Stimulated activated CD4-positive, alpha-beta T cell treated with anti-CD3 and anti-CD28 coated beads, Interleukin-1b, Interleukin-23, amount 100 ng/mL, for 24 hours (primary cell): ENCODE data around the gene TMED5.

Experiments used
- DNase-seq, 4 experiments: peaks; one replicate each; pipeline ENCODE4 v3.0.0-alpha.2; 2020; ENCODE audit warnings: low read depth in 4 of 4, low spot score in 1 of 4

TMED5 gene

DNA sequence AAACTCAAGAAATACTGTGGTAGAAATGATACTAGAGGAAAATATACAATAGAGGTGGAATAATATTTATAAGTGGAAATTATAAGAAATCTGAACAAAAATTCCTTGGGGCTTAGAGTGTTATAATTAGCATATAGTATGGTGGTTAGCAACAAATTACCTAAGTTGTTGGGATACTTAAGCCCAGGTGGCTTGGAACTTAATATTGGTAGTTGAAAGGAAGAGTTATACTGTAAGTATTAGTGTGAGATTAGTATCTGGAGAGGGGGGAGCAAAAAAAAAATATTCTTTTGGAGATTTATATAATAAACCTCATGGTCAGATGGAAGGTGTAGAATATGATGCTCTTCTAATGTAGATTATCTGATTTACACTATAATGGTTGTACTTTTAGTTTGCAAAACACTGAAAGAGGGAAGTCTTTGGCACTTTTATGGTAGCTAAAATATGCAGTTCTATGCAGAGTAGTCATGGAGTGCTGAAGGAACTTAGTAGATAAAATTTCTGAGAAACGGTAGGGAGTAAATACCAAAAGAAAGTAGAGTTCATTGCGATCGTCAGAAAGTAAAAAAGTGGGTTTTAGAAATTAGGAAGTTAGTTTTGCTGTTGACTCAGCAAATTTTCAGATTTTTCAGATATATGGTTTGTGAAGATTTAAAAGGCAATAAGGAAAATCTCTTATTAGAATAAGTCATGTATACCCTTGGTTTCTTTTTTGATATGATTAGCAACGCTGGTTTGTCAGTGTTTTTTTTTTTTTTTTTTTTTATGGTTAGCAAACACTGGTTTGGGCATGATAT lies 55.5 kb downstream of the TMED5 start:
- no peak for DNase-seq

DNA sequence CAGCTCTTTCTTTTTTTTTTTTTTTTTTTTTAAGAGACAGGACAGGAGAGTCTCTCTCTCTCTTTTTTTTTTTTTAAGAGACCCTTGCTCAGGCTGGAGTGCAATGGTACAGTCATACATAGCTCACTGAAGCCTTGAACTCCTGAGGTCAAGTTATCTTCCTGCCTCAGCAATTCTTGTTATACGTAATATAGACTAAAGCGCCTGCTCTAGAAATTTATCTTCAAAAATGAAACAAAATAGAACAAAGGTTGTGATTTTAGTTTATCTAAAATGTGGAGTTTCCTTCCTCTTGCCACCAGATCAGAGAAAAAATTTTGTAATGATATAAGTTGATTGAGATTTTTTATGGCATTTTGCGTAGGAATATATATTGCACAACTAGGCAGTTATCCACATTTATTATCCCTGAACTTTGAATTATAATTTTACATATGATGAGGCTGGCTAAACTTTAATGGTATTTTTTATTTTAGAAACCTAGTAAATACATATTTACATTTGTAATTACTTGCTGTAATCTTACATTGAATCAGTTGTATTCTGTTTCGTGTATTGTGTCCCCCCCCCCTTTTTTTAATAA lies 56.9 kb downstream of the TMED5 start:
- DNase-seq, result no peak

DNA sequence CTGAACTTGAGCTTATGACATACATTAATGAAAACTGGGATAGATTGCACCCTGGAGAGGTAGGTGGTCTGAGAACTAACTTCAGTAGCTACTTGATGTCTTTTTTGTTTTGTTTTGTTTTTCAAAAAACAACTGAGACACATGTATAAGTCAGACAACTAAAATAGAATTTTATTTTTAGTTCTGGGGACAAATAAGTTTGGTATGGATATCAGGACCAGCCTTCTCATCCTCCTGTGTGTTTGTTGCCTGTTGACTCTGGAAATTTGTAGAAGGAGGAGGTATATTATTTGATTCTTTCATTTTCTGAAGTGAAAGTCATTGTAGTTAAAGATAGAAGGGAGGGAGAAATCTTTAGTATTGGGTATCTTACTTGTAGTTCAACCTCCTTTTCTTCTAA lies 59.6 kb downstream of the TMED5 start:
- DNase-seq, result no peak

DNA sequence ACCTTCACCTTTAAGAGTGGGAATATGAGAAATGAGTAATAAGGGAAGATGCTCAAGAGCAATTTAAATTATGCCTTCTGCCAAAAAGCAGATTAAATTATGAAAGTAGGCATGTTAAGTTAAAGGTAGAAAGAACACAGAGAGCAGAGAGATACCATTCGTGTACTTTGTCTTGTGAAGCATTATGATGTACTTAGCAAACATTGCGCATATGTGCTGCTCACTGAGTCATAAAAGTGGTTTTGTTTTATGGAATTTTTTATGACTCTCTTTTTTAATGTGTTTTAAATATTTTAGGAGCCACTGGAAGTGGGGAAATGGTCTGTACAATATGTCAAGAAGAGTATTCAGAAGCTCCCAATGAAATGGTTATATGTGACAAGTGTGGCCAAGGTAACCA lies 65.8 kb downstream of the TMED5 start:
- no peak for DNase-seq

DNA sequence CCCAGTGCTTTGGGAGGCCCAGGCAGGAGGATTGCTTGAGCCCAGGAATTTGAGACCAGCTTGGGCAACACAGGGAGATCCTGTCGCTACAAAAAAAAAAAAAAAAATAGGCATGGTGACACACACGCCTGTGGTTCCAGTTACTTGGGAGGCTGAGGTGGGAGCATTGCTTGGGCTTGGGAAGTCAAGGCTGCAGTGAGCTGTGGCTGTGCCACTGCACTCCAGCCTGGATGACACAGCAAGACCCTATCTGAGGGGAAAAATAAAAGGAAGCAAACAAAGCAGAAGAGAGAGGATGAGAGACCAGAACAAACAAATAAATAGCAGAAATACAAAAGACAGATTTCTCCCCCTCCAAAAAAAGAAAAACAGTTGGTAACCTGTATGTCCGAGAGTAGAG lies 67.1 kb downstream of the TMED5 start:
- DNase-seq, result no peak

DNA sequence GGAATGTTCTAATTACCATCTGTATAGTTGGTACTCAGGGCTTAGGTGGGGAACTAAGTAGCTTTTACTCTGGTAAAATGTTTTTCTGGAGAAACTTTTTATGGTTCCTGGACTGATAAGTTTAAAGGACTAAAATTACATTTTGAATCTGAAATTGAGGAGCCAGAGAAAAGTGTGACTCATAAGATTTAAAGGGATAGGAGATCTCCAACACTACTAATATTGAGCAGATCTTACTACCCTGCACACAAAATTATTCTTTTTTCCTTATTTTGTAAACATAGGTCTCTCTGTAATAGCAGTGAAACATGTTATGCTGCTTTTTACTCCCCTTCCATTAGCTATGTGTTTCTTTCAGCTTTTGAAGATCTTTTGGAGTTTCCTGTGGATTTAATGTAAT lies 68.7 kb downstream of the TMED5 start:
- no peak for DNase-seq

DNA sequence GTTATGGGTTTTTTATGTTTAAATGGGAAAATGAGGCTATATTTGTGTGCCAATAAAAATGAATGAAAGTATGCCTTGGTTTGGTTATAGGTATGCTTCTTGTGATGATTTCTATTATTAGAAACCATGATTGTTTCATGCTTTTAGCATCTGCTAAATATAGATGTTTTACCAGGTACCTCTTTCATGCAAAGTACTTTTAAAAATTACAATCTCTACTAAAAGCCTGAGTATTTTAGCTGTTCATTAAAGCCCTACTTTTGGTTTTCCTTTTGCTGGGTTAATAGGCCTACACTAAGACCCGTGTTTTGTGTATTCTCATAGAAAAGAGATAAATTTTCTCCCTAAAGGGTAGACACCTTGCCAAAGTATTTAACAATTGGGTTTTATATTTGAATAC lies 69.1 kb downstream of the TMED5 start:
- DNase-seq, result no peak

DNA sequence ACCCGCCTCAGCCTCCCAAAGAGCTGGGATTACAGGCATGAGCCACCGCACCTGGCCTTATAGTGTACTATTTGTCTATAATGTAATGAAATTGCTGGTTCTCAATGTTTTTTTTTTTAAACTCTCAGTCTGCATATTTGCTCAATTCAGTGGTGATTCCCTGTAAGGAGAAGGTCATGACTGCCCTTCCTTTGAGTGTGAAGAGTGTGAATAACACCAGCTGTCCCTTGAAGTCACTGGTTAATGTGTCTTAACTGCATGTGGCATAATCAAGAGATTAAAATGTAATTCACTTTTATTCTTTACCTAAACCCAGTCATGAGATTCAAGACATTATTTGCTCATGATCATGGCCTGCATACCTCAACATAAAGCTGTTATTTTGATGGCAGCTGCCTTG lies 70.6 kb downstream of the TMED5 start:
- DNase-seq, result no peak

DNA sequence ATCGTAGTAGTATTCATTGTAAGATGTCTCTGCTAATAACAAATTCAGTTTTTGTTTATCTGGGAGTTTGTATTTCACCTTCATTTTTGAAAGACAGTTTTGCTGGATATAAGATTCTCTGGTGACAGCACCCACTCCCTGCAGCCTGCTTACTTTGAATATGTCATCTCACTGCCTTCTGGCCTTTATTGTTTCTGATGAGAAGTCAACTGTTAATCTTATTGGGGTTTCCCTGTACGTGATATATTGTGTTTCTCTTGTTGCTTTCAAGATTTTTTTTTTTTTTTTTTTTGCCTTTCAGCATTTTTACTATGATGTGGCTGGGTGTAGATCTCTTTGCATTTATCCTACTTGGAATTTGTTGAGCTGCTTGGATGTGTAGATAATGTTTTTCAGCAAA lies 71.9 kb downstream of the TMED5 start:
- DNase-seq, result no peak

DNA sequence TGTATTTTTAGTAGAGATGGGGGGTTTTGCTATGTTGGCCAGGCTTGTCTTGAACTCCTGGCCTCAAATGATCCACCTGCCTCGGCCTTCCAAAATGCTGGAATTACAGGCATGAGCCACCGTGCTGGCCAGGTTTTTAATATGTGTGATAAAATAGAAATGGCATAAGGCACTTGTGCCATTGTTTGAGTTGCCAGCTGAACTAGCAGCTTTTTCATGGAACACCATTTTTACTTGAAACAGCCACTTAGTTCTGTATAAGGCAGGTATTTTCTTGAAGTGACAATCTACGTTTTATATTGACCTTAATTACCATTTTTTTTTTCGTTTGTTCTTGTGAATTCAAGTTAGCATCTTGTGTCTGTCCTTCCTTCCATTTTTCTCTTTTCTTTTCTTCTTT lies 72.8 kb downstream of the TMED5 start:
- no peak for DNase-seq

DNA sequence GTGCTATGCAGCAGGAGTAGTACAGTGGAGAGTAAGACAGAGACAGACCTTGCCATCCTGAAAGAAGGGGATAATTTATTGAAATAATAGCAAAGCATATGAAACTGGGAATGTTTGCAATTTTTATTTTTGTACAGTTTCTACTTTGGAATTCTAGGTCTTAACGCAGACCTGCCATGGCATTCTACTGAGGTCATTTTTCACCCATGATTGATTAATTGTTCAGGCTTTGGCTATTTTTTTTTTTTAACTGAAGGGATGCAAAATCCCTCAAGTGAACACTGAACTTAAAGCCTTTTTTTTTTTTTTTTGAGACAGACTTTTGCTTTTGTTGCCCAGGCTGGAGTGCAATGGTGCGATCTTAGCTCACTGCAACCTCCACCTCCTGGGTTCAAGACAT lies 74.0 kb downstream of the TMED5 start:
- DNase-seq, result no peak

DNA sequence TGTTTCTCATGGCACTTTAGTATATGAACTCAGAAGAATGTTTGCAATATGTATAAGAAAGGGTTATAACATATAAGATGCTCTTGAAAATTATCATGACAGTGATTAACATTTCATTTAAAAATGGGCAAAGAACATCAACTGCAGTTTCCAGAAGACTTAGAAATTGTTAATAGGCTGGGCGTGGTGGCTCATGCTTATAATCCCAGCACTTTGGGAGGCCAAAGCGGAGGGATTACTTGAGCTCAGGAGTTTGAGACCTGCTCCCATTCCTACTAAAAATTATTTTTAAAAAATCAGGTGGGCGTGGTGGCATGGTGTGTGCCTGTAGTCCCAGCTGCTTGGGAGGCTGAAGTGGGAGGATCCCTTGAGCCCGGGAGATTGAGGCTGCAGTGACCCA lies 78.1 kb downstream of the TMED5 start:
- no peak for DNase-seq
